ENCODE measurements around the gene PARD3B.

PARD3B gene

GRCh38 chr2:204964414-204964813 is 419.1 kb downstream of the PARD3B start:
- FAIRE-seq, result no peak
- no peak for TF ChIP-seq CTCF (IDR thresholded peaks at IDR 0.05; ENCODE audit: insufficient read depth, missing control alignments)
- DNase-seq (ENCODE audit: insufficient read length, low spot score), result no peak

- no peak for DNase-seq (ENCODE audit: insufficient read length, low spot score)
- FAIRE-seq, result no peak
- TF ChIP-seq CTCF (IDR thresholded peaks at IDR 0.05; ENCODE audit: insufficient read depth, missing control alignments), result no peak
Observed at GRCh38 chr2:204966245-204966644, 421.0 kb downstream of the PARD3B start.

- TF ChIP-seq CTCF (IDR thresholded peaks at IDR 0.05; ENCODE audit: insufficient read depth, missing control alignments), result no peak
Observed at GRCh38 chr2:204967199-204967960, 422.1 kb downstream of the PARD3B start.

GRCh38 chr2:204971206-204971907 is 426.1 kb downstream of the PARD3B start:
- FAIRE-seq (no peak), DNase-seq (ENCODE audit: insufficient read length, low spot score) (no peak)
- no peak for TF ChIP-seq CTCF (IDR thresholded peaks at IDR 0.05; ENCODE audit: insufficient read depth, missing control alignments)

More at GRCh38 chr2:204967199-204967960, 422.1 kb downstream of the PARD3B start:
- FAIRE-seq (no peak), DNase-seq (ENCODE audit: insufficient read length, low spot score) (no peak)

GRCh38 chr2:204972161-204972560 is 426.9 kb downstream of the PARD3B start:
- DNase-seq (ENCODE audit: insufficient read length, low spot score), result no peak
- no peak for FAIRE-seq
- no peak for TF ChIP-seq CTCF (IDR thresholded peaks at IDR 0.05; ENCODE audit: insufficient read depth, missing control alignments)

GRCh38 chr2:204972606-204973336 is 427.5 kb downstream of the PARD3B start:
- DNase-seq (ENCODE audit: insufficient read length, low spot score) (no peak), FAIRE-seq (no peak)
- TF ChIP-seq CTCF (IDR thresholded peaks at IDR 0.05; ENCODE audit: insufficient read depth, missing control alignments), result no peak

Data from D721Med (cell line).